Ishikawa (cell line): ENCODE data around the gene TBC1D14.

Experiments used
- CEBPB ChIP-seq: IDR thresholded peaks from 2 replicates; pipeline ENCODE4 v1.6.1; 2012
- CREB1 ChIP-seq: IDR thresholded peaks from 2 replicates; pipeline ENCODE4 v1.6.1; 2012; ENCODE audit warnings: low read depth
- EGR1 ChIP-seq: IDR thresholded peaks from 2 replicates; pipeline ENCODE4 v1.6.1; 2012
- EP300 ChIP-seq: IDR thresholded peaks from 2 replicates; pipeline ENCODE4 v1.6.1; 2012; ENCODE audit warnings: borderline replicate concordance
- FOXM1 ChIP-seq: IDR thresholded peaks from 2 replicates; pipeline ENCODE4 v1.6.1; 2012; ENCODE audit warnings: low read depth, borderline replicate concordance
- NFIC ChIP-seq: IDR thresholded peaks from 2 replicates; pipeline ENCODE4 v1.6.1; 2012
- RAD21 ChIP-seq: IDR thresholded peaks from 2 replicates; pipeline ENCODE4 v1.6.1; 2012; ENCODE audit warnings: low read depth
- TAF1 ChIP-seq: IDR thresholded peaks from 2 replicates; pipeline ENCODE4 v1.6.1; 2012; ENCODE audit warnings: low read depth, mild to moderate bottlenecking
- TEAD4 ChIP-seq: IDR thresholded peaks from 2 replicates; pipeline ENCODE4 v1.6.1; 2012
- YY1 ChIP-seq: IDR thresholded peaks from 2 replicates; pipeline ENCODE4 v1.6.1; 2012; ENCODE audit warnings: low read depth
- TF ChIP-seq, protein P1 (sequence below): IDR thresholded peaks from 2 replicates; pipeline ENCODE4 v1.6.1; 2012; ENCODE audit warnings: low read depth, mild to moderate bottlenecking
- TF ChIP-seq, protein P2 (sequence below): IDR thresholded peaks from 2 replicates; pipeline ENCODE4 v1.6.1; 2012
- TF ChIP-seq, protein P3 (sequence below): IDR thresholded peaks from 2 replicates; pipeline ENCODE4 v1.6.1; 2012

DNA sequence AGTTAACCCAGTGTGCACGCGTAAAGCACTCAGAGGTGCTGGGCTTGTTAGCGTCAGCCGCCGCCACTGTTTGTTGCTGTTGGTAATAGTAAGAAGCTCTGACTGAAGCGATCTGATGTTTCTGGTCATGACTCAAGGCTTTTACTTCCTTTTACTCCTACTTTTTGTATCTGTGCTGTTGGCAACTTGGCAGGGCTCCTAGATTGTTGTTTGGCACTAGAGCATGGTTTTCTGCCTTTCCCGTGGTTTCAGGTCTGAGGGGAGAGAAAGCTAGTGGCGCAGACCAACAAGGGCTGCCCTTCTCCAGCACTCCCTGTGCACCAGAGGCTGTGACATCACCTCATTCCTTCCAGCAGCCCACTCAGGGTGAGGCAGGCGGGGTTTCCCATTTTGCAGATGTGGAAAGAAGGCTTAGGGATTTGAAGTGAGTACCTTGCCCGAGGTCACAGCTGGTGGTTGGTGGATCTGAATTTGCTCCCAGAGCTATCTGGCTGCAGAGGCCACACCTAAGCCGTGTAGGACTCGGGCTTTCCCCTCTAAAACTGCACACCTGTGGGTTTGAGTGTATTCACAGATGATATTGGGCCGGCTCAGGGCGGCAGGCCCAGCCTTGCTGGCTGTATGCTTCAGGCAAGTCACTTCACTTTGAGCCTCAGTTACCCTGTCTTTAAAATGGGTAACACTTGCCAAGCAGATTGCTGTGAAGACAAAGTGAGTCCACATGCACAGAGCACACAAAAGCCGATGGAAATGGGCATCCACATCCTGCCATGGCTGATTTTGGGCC is 82.3 kb downstream of the TBC1D14 start:
- TF ChIP-seq RAD21 (no peak), TEAD4 (no peak), EGR1 (no peak), FOXM1 (no peak), CREB1 (no peak), EP300 (no peak), YY1 (no peak), CEBPB (no peak), NFIC (no peak), TAF1 (no peak)
- TF ChIP-seq, protein P1, sequence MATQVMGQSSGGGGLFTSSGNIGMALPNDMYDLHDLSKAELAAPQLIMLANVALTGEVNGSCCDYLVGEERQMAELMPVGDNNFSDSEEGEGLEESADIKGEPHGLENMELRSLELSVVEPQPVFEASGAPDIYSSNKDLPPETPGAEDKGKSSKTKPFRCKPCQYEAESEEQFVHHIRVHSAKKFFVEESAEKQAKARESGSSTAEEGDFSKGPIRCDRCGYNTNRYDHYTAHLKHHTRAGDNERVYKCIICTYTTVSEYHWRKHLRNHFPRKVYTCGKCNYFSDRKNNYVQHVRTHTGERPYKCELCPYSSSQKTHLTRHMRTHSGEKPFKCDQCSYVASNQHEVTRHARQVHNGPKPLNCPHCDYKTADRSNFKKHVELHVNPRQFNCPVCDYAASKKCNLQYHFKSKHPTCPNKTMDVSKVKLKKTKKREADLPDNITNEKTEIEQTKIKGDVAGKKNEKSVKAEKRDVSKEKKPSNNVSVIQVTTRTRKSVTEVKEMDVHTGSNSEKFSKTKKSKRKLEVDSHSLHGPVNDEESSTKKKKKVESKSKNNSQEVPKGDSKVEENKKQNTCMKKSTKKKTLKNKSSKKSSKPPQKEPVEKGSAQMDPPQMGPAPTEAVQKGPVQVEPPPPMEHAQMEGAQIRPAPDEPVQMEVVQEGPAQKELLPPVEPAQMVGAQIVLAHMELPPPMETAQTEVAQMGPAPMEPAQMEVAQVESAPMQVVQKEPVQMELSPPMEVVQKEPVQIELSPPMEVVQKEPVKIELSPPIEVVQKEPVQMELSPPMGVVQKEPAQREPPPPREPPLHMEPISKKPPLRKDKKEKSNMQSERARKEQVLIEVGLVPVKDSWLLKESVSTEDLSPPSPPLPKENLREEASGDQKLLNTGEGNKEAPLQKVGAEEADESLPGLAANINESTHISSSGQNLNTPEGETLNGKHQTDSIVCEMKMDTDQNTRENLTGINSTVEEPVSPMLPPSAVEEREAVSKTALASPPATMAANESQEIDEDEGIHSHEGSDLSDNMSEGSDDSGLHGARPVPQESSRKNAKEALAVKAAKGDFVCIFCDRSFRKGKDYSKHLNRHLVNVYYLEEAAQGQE, result no peak
- TF ChIP-seq, protein P2, sequence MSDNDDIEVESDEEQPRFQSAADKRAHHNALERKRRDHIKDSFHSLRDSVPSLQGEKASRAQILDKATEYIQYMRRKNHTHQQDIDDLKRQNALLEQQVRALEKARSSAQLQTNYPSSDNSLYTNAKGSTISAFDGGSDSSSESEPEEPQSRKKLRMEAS, result no peak
- TF ChIP-seq, protein P3, sequence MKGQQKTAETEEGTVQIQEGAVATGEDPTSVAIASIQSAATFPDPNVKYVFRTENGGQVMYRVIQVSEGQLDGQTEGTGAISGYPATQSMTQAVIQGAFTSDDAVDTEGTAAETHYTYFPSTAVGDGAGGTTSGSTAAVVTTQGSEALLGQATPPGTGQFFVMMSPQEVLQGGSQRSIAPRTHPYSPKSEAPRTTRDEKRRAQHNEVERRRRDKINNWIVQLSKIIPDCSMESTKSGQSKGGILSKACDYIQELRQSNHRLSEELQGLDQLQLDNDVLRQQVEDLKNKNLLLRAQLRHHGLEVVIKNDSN, result no peak
